SK-N-SH (cell line): Measurements from ENCODE around the gene THEM5.

ENCODE experiments used
- EP300 ChIP-seq, 2 experiments: IDR thresholded peaks; 2 replicates each; pipeline versions ENCODE4 v1.4.0 to v1.6.1; 2012; ENCODE audit warnings: borderline replicate concordance in 1 of 2, low read depth in 1 of 2, low read length in 1 of 2
- GABPA ChIP-seq: IDR thresholded peaks from 2 replicates; pipeline ENCODE4 v1.4.0; 2012; ENCODE audit warnings: low read depth, mild to moderate bottlenecking
- REST ChIP-seq: IDR thresholded peaks from 2 replicates; pipeline ENCODE4 v1.6.1; 2012; ENCODE audit warnings: mild to moderate bottlenecking, low read depth, low read length, moderate library complexity
- TAF1 ChIP-seq: IDR thresholded peaks from 2 replicates; pipeline ENCODE4 v1.6.1; 2012; ENCODE audit warnings: low read depth, mild to moderate bottlenecking, low read length, moderate library complexity, borderline replicate concordance
- TEAD4 ChIP-seq: IDR thresholded peaks from 2 replicates; pipeline ENCODE4 v1.4.0; 2012; ENCODE audit warnings: mild to moderate bottlenecking, borderline replicate concordance; ENCODE audit not compliant: insufficient read depth
- TF ChIP-seq, protein P1 (sequence below): fragments of 200-600 bp; sonication (generic); IDR thresholded peaks from 2 replicates; pipeline ENCODE4 v1.6.1; 2017; ENCODE audit warnings: antibody characterized with exemption, mild to moderate bottlenecking, moderate library complexity

GRCh38 chr1:151871284-151872030 lies 17.9 kb upstream of the THEM5 start:
- TF ChIP-seq, protein P1, sequence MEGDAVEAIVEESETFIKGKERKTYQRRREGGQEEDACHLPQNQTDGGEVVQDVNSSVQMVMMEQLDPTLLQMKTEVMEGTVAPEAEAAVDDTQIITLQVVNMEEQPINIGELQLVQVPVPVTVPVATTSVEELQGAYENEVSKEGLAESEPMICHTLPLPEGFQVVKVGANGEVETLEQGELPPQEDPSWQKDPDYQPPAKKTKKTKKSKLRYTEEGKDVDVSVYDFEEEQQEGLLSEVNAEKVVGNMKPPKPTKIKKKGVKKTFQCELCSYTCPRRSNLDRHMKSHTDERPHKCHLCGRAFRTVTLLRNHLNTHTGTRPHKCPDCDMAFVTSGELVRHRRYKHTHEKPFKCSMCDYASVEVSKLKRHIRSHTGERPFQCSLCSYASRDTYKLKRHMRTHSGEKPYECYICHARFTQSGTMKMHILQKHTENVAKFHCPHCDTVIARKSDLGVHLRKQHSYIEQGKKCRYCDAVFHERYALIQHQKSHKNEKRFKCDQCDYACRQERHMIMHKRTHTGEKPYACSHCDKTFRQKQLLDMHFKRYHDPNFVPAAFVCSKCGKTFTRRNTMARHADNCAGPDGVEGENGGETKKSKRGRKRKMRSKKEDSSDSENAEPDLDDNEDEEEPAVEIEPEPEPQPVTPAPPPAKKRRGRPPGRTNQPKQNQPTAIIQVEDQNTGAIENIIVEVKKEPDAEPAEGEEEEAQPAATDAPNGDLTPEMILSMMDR, result no peak
- TF ChIP-seq GABPA (no peak), TEAD4 (no peak), REST (no peak), EP300 (IDR thresholded peaks at IDR 0.05; ENCODE audit: borderline replicate concordance in 1 of 2, low read depth in 1 of 2, low read length in 1 of 2) (no peak), TAF1 (no peak)
